GM21526 (cell line): ENCODE measurements around the gene PAK6.

ENCODE experiments used
- ATAC-seq: cut with Tn5 transposase; IDR thresholded peaks from one replicate; pipeline ENCODE4 v1.9.1; 2021; ENCODE audit warnings: moderate library complexity; ENCODE audit not compliant: unreplicated experiment, low FRiP score

The PAK6 gene

GRCh38 chr15:40238532-40239403 is at the start of gene PAK6:
PAK6 (plus strand) TSS chr15:40239063; CDS start chr15:40264786, 25,723 bp downstream.
- no peak for ATAC-seq

DNA sequence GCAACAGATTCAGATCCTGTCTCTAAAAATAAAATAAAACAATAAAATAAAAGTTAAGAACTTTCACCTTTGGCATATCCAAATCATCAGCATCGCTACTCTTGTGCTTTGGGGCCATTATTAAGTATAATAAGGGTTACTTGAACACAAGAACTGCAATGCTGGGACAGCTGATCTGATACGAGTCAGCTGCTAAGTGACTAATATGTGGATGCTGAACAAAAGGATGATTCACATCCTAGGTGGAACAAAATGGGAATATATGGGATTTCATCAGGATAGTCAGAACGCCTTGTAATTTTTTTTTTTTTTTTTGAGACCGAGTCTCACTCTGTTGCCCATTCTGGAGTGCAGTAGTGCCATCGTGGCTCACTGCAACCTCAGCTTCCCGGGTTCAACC is 48.3 kb upstream of the PAK6 start:
- no peak for ATAC-seq

DNA sequence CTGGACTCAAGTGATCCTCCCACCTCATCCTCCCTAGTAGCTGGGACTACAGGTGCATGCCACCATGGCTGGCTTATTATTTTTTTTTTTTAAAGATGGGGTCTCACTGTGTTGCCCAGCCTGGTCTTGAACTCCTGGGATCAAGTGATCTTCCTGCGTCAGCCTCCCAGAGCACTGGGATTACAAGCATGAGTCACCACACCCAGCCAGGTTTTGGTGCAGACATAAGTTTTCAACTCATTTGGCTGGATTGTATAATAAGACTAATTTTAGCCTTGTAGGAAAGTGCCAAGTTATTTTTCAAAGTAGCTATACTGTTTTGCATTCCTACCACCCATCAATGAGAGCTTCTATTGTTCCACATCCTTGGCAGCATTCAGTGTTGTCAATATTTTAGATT is 45.9 kb upstream of the PAK6 start:
- no peak for ATAC-seq

- ATAC-seq, result no peak
Measured at GRCh38 chr15:40197434-40197833, 41.4 kb upstream of the PAK6 start.

GRCh38 chr15:40198355-40199085 is 40.3 kb upstream of the PAK6 start:
- ATAC-seq, result no peak

DNA sequence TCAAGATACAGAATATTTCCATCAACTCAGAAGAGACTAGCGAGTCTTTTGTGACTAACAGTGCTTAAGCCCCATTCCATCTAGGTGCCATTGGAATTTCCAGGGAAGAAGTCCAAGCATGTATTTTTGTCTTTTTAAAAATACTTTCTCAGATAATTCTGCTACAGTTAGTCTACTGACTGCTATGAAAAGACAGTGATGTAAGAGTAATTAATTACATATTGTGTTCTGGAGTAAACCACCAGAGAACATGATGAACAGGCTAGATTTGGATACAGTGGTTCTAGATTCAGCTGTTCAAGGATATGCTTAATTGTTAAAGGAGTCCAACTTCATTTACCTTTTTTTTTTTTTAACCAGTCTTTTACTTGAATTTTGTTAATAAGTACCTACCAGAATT is 34.8 kb upstream of the PAK6 start:
- no peak for ATAC-seq

- ATAC-seq, result no peak
Measured at GRCh38 chr15:40217166-40217824, 21.6 kb upstream of the PAK6 start.

- ATAC-seq, result no peak
Measured at GRCh38 chr15:40219801-40220200, 19.1 kb upstream of the PAK6 start.

DNA sequence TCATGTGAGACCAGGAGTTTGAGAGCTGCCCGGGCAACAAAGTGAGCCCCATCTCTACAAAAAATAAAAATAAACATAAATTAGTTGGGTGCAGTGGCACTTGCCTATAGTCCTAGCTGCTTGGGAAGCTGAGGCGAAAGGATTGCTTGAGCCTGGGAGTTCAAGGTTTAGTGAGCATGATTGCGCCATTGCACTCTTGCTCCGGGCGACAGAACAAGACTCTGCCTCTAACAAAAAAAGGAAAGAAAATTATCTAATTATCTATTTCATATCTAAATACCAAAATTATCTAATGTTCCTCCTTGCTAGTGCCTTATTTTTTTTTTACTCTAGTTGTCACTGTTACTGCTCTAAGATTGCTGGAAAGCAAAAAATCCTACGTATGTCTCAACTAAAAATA is 16.7 kb upstream of the PAK6 start:
- ATAC-seq, result no peak

DNA sequence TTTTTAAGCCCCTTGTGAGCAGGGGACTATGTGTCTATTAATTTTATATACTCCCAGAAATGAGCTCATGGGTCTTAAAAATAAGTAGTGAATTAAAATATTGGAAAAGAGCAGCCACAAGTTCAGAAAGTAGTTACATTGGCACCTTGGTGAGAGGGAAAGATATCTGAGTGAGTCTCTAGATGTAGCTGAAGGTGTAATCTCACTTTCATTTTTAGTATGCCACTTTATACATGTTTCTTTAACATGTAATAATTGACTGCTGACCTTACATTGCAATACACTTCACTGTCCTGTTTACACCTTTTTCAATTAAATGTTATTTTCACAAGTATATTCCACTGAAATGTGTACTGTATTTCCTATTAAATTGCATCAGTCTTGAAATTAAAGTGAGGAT is 12.1 kb upstream of the PAK6 start:
- ATAC-seq, result no peak

- no peak for ATAC-seq
Measured at GRCh38 chr15:40229316-40229715, 9.5 kb upstream of the PAK6 start.

DNA sequence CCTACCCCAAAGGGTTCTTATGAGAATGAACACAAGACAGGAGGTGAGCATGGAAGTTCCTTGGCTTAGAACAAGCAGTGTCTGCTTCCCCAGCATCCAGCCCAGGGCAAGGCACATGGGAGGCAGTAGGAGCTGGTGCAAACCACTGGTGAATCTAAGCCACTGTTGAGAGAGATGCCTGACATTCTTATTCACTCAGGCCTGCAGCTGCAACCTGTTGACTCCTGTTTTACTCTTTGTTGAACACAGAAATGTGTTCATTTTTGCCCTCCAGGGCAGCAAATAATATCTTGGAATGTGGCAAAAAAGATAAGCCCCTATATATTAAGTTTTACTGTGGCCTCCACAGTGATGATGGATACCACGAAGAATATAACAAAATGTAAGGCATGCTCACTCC is 8.9 kb upstream of the PAK6 start:
- no peak for ATAC-seq

DNA sequence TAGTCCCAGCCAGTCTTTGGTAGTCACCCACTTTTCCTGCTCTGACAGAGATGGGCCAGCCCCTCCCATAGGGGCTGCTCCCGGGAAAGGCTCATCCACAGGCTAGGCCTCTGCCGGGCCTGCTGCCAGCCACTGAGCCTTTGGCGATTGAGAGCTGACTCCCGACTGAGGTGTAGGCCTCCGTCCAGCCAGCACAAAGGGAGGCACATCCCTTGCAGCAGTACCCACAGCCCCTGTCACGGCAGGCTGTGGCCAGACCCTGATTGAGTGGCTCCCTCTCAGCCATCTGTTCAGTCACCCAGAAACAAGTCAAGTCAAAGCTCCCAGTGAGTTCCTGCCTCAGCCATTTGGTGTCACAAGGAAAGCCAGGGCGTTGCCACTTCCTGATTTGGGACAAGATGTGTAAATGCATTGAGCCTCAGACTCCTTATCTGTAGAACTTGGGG is 6.2 kb upstream of the PAK6 start:
- ATAC-seq, result no peak

DNA sequence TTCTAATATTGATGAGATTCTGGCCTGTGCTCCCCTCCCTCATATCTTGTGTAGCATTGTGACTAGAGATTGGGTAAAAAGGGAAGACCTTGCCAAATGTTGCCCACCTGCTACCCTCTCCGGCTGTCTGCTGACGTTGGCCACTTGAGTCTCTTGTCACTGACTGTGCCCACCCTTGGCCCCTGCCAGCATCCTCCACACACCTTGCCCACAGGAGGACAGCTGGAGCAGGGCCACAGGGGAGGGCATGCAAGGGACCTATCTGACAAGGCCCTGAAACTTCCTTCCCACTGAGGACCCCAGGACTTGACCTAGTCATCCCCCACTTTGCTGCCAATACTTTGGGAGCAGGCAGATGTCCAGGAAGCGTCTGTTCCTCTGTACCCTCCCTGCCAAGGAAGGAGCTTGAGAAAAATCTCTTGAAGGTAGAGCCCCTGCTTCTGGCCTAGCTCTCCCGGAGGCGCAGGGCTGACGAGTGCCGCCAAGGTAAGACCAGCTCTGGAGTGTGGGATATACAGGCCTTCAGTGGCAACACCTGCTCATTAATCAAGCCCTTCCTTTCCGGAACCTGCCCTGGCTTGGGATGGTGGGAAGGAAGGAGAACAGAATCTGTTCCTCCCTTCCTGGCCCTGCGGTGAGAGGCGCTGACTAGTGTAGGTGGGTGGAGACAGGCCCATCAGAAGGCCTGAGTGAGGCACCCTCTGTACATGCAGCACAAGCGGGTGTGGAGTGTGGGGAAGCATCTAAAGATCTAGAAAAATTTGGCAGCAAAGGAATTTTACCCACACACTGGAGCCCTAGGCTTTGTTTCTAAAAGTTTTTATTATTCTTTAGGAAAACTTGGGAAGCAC is 4.9 kb upstream of the PAK6 start:
- ATAC-seq, result no peak

DNA sequence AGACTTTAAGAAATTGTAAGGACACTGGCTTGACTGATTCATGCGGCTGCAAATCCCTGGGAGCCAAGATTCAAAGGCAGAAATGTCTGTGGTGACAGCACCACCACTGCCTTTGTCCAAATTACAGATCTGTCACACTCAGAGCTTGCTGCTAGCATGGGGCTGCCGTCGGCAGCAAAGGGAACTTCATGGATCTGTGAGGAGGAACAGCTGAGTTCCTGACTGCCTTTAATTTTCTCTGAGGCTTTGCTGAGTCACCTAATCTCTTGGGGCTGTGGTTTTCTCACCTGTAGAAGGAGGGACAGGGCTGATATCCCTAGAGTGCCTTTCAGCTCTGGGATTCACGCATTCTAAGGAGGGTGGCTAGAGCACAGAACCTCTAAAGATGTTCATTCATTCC is 4.1 kb upstream of the PAK6 start:
- no peak for ATAC-seq

- no peak for ATAC-seq
Measured at GRCh38 chr15:40235201-40235885, 3.5 kb upstream of the PAK6 start.

- ATAC-seq, result no peak
Measured at GRCh38 chr15:40239404-40239692, 485 bp downstream of the PAK6 start.

- ATAC-seq, result no peak
Measured at GRCh38 chr15:40239693-40240618, 1.1 kb downstream of the PAK6 start.

GRCh38 chr15:40240619-40241221 is 1.9 kb downstream of the PAK6 start:
- ATAC-seq, result no peak
